Lung (tissue), 12 donors: ENCODE measurements around the gene SLC25A39. TPM values are rescaled to one million over a fixed set of nuclear protein-coding genes. Genes with fewer than 3 reads are reported as not detected.

ENCODE experiments used
- ATAC-seq: fragments of 200-7000 bp; cut with Tn5 transposase; one replicate; pipeline ENCODE4 v1.9.1; 2020; ENCODE audit warnings: moderate number of reproducible peaks; ENCODE audit not compliant: insufficient read depth, low FRiP score
- DNase-seq, 3 donors: peaks; one replicate each; pipeline ENCODE4 v3.0.0-alpha.2; 2013 to 2017
- H3K27ac ChIP-seq, 2 donors: one replicate each; pipeline ENCODE4 v1.5.1; 2013; ENCODE audit warnings: mild to moderate bottlenecking in 2 of 2, moderate library complexity in 2 of 2, control low read depth in 1 of 2, inconsistent platforms in 1 of 2, low read depth in 1 of 2, low read length in 1 of 2
- H3K27me3 ChIP-seq, 3 donors: one replicate each; pipeline ENCODE4 v1.5.1; 2013; ENCODE audit warnings: low read length in 2 of 3; ENCODE audit not compliant: control insufficient read depth in 3 of 3, insufficient read depth in 3 of 3
- H3K36me3 ChIP-seq, 4 donors: one replicate each; pipeline ENCODE4 v1.5.1; 2013; ENCODE audit warnings: low read length in 4 of 4, mild to moderate bottlenecking in 1 of 4, moderate library complexity in 1 of 4; ENCODE audit not compliant: control insufficient read depth in 4 of 4, insufficient read depth in 4 of 4
- H3K4me1 ChIP-seq, 5 donors: one replicate each; pipeline ENCODE4 v1.5.1; 2013; ENCODE audit warnings: low read length in 5 of 5, mild to moderate bottlenecking in 2 of 5, moderate library complexity in 1 of 5; ENCODE audit not compliant: control insufficient read depth in 5 of 5, insufficient read depth in 5 of 5
- H3K4me3 ChIP-seq: one replicate; pipeline ENCODE4 v1.5.1; 2013; ENCODE audit warnings: mild to moderate bottlenecking, control low read depth, moderate library complexity
- H3K9ac ChIP-seq, 2 donors: one replicate each; pipeline ENCODE4 v1.5.1; 2013; ENCODE audit warnings: low read length in 2 of 2, control low read depth in 1 of 2; ENCODE audit not compliant: insufficient read depth in 1 of 2
- H3K9me3 ChIP-seq, 4 donors: one replicate each; pipeline ENCODE4 v1.5.1; 2013; ENCODE audit warnings: low read length in 3 of 4, mild to moderate bottlenecking in 1 of 4, moderate library complexity in 1 of 4; ENCODE audit not compliant: control insufficient read depth in 4 of 4, insufficient read depth in 3 of 4
- WGBS, 2 donors: extraction: QIAGEN DNeasy Blood & Tissue Kit; methylation state at CpG; one replicate each; pipeline ENCODE4 v1.1.7; 2013; 5-methylcytosine and 5-hydroxymethylcytosine counted together
- polyA plus RNA-seq, 2 donors: library from polyadenylated mRNA; stranded (reverse); fragments of 200-250 nt; gene quantifications; one replicate each; pipeline ENCODE4 v1.2.1, GENCODE V29; 2013
- total RNA-seq, 2 donors: library from RNA; depleted of rRNA in 1 of 2; stranded (reverse); fragments of >200 nt in 1 of 2; gene quantifications; one replicate each; pipeline ENCODE4 v1.2.1, GENCODE V29; 2014 to 2021
- TF ChIP-seq, protein P1 (sequence below): IDR thresholded peaks from 2 replicates; pipeline ENCODE4 v1.5.1; 2012; ENCODE audit warnings: mild to moderate bottlenecking; ENCODE audit errors: control extremely low read depth, extremely low read depth
- donor health status: control.
- donor health status: control.
- donor health status: Bipolar disorder and iron deficiency.
- donor health status: healthy.
- donor health status: DM: yes; HTN: yes; CAD: no.

SLC25A39 gene
- total and polyA plus RNA-seq, 4 donors: 66.4 to 134 (median 117) TPM

DNA sequence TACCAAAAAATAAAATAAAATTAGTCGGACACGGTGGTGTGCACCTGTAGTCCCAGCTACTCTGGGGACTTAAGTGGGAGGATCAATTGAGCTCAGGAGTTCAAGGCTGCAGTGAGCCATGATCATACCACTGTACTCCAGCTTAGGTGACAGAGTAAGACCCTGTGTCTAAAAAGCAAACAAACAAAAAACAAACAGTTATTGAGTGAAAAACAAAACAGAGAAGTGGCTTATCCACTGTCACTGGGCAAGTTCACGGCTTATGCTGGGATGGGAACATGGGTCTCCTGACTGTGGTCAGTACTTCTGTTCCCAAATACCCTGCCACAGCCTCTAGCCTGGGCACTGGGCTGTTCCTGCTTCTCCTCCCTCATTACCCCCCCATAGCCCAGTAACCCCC is 10.9 kb upstream of the SLC25A39 start:
- no peak overlapping the region for H3K27ac ChIP-seq
- DNase-seq (no peak), ATAC-seq (no peak)
- TF ChIP-seq, protein P1, sequence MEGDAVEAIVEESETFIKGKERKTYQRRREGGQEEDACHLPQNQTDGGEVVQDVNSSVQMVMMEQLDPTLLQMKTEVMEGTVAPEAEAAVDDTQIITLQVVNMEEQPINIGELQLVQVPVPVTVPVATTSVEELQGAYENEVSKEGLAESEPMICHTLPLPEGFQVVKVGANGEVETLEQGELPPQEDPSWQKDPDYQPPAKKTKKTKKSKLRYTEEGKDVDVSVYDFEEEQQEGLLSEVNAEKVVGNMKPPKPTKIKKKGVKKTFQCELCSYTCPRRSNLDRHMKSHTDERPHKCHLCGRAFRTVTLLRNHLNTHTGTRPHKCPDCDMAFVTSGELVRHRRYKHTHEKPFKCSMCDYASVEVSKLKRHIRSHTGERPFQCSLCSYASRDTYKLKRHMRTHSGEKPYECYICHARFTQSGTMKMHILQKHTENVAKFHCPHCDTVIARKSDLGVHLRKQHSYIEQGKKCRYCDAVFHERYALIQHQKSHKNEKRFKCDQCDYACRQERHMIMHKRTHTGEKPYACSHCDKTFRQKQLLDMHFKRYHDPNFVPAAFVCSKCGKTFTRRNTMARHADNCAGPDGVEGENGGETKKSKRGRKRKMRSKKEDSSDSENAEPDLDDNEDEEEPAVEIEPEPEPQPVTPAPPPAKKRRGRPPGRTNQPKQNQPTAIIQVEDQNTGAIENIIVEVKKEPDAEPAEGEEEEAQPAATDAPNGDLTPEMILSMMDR: no peak
- H3K9ac ChIP-seq: no peak overlapping the region
- H3K4me1 ChIP-seq: peaks cover 0 to 10% (median 0%) of the 10 kb centered on the region in 5 donors
- H3K9me3 ChIP-seq: no peaks in the 10 kb centered on the region
- no peaks in the 10 kb centered on the region for H3K36me3 ChIP-seq
- H3K27me3 ChIP-seq: no peaks in the 10 kb centered on the region
- 76% methylated on average over 3 of the region's 3 CpGs for WGBS, 2 donors
- H3K4me3 ChIP-seq: no peak overlapping the region

DNA sequence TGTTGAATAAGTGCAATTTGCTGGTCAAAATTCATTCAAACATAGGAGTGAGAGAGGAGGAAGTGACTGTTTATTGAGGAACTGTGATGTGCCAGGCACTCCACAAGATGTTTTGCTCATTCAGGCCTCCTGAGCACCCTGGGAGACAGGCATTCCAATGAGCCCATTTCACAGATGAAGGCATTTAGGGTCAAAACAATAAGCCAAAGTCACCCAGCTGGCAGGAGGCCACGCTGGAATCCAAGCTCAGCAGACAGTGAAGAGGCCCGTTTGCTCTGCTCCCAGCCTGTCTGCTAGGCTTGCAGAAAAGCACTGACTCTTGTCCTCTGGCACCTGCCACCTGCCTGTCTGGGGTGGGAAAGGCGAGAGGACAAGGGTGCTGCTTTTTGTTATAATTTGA is 10.1 kb upstream of the SLC25A39 start:
- Histone ChIP-seq H3K4me3 (no peak overlapping the region), H3K9me3 (no peaks in the 10 kb centered on the region), H3K36me3 (no peaks in the 10 kb centered on the region), H3K9ac (no peak overlapping the region), H3K27ac (peak overlapping the region in 1 of 2 donors; percentile 33), H3K27me3 (no peaks in the 10 kb centered on the region), H3K4me1 (peaks cover 0 to 10% (median 0%) of the 10 kb centered on the region in 5 donors)
- DNase-seq: no peak
- no peak for ATAC-seq
- WGBS, 2 donors: 58 to 62% methylated on average over 3 of the region's 3 CpGs
- TF ChIP-seq, protein P1: no peak

DNA sequence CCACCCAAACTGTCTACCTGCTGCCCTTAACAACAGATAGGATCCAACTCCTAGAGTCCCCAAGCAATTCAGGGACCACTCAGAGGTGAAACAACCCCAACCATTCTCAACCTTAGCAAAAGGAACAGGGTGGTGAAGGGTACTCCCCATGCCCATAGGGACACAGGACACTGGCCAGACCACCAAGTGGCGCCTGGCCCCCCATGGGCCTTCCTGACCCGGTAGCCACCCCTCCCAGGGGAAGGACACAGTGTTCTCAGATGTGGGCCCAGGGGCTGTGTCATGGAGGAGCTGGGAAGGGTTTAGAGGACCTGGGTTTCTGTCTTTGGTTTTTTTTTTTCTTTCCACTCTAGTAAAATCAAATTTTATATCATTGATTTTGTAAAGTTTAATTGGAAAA is 9.7 kb upstream of the SLC25A39 start:
- 32 to 53% methylated on average over 2 of the region's 2 CpGs for WGBS, 2 donors
- Histone ChIP-seq H3K27me3 (no peaks in the 10 kb centered on the region), H3K27ac (no peak overlapping the region), H3K4me1 (peaks cover 0 to 10% (median 0%) of the 10 kb centered on the region in 5 donors), H3K4me3 (no peak overlapping the region), H3K36me3 (no peaks in the 10 kb centered on the region), H3K9ac (no peak overlapping the region), H3K9me3 (no peaks in the 10 kb centered on the region)
- no peak for ATAC-seq
- no peak for DNase-seq
- TF ChIP-seq, protein P1: no peak

DNA sequence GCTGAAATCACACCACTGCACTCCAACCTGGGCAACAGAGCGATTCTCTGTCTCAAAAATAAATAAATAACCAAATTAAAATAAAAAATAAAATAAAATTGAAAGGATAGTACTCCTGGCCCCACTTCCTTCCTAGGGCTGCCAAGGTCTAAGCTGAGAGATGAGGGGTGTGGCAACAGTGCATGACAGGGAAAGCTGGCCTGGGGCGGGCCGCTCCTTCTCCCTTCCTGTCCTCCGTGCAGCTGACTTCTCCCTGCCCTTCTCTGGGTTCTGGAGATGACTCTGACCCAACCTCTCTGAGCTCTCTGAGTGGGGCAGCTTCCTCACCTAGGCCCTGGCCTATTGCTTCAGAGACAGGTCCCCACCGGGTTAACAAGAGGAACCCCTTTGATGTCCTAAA is 8.7 kb upstream of the SLC25A39 start:
- no peaks in the 10 kb centered on the region for H3K36me3 ChIP-seq
- no peak overlapping the region for H3K4me3 ChIP-seq
- TF ChIP-seq, protein P1: no peak
- H3K4me1 ChIP-seq: peaks cover 0 to 10% (median 0%) of the 10 kb centered on the region in 5 donors
- H3K27ac ChIP-seq: no peak overlapping the region
- 37 to 46% methylated on average over 5 of the region's 5 CpGs for WGBS, 2 donors
- DNase-seq: no peak
- ATAC-seq: no peak
- H3K27me3 ChIP-seq: no peaks in the 10 kb centered on the region
- no peak overlapping the region for H3K9ac ChIP-seq
- no peaks in the 10 kb centered on the region for H3K9me3 ChIP-seq
